BJ (cell line): Measurements from ENCODE around the gene KLK8. TPM values are rescaled to one million over a fixed set of nuclear protein-coding genes. Genes with fewer than 3 reads are reported as not detected.
A peak's percentile ranks its signal among the peaks of the same experiment; 100 is the strongest.

Source experiments
- CTCF ChIA-PET: fragments of 350-600 bp; formaldehyde crosslinking; extraction: SDS; loops from one replicate; lab custom pipeline; 2021; ENCODE audit warnings: antibody characterized with exemption, inconsistent platforms; lab: Yijun Ruan, JAX
- POLR2A ChIA-PET: fragments of 300-600 bp; sonication (Branson Sonifier 250); formaldehyde crosslinking; extraction: SDS; loops from one replicate; lab custom pipeline; 2021; ENCODE audit warnings: antibody characterized with exemption; lab: Charles Lee
- DNase-seq: peaks from one replicate; pipeline ENCODE4 v3.0.0-alpha.2; 2011; ENCODE audit warnings: low read depth
- H3K27me3 ChIP-seq: 2 replicates; pipeline ENCODE4 v1.6.0; 2011; ENCODE audit warnings: low read length; ENCODE audit not compliant: control insufficient read depth, insufficient read depth
- H3K36me3 ChIP-seq: 2 replicates; pipeline ENCODE4 v1.5.1; 2011; ENCODE audit warnings: low read length; ENCODE audit not compliant: control insufficient read depth, insufficient read depth
- H3K4me3 ChIP-seq: 2 replicates; pipeline ENCODE4 v1.5.1; 2011; ENCODE audit warnings: low read depth, mild to moderate bottlenecking, control low read depth, low read length
- CTCF ChIP-seq: IDR thresholded peaks from 2 replicates; pipeline ENCODE4 v1.5.1; 2011; ENCODE audit warnings: low read depth, mild to moderate bottlenecking, control low read depth, inconsistent platforms, low read length, moderate library complexity; ENCODE audit not compliant: insufficient read depth
- polyA plus RNA-seq: library from polyadenylated mRNA; depleted of rRNA; stranded (reverse); fragments of >200 nt; gene quantifications from 2 replicates; pipeline ENCODE4 v1.2.3, GENCODE V29; 2011

KLK8 gene
- polyA plus RNA-seq, 1 experiment, result not detected

GRCh38 chr19:51019544-51019925 lies 18.1 kb upstream of the KLK8 start, which contains the start of gene KLK10:
Gene KLK10 (minus strand): TSS chr19:51019709. CDS start chr19:51019130, 579 bp downstream.
- TF ChIP-seq CTCF, result no peak
- ChIA-PET CTCF (no interaction called here), POLR2A (no interaction called here)
- peak within 1 kb of the TSS; percentile 3; the same call in 1 of the 2 replicates for H3K4me3 ChIP-seq
- no peak for DNase-seq
- H3K36me3 ChIP-seq, result no peaks in the 10 kb centered on the region
- H3K27me3 ChIP-seq, result peaks cover 14% of the 10 kb centered on the region

GRCh38 chr19:51018745-51019543 lies 17.5 kb upstream of the KLK8 start:
- CTCF ChIA-PET, result interaction anchor here (1.1 kb wide), 1 partner anchor 77 kb away, joined by 5 read pairs; no protein-coding TSS in a partner anchor
- DNase-seq, result no peak
- Histone ChIP-seq H3K4me3 (peak overlapping the region; percentile 3; the same call in 1 of the 2 replicates), H3K27me3 (peaks cover 14% of the 10 kb centered on the region), H3K36me3 (no peaks in the 10 kb centered on the region)
- no peak for TF ChIP-seq CTCF
- POLR2A ChIA-PET, result no interaction called here

- Histone ChIP-seq H3K4me3 (no peak overlapping the region), H3K27me3 (peaks cover 14% of the 10 kb centered on the region), H3K36me3 (no peaks in the 10 kb centered on the region)
- ChIA-PET CTCF (interaction anchor here (0.6 kb wide), 1 partner anchor 118 kb away, joined by 3 read pairs; no protein-coding TSS in a partner anchor), POLR2A (no interaction called here)
- peak; percentile 45; the same call in 1 of the 2 replicates for TF ChIP-seq CTCF
- no peak for DNase-seq
Observed at GRCh38 chr19:51016798-51017683, 15.6 kb upstream of the KLK8 start.

GRCh38 chr19:51015691-51016267 lies 14.4 kb upstream of the KLK8 start:
- no peak for DNase-seq
- CTCF ChIA-PET, result no interaction called here
- no peak for TF ChIP-seq CTCF
- Histone ChIP-seq H3K27me3 (peaks cover 14% of the 10 kb centered on the region), H3K36me3 (no peaks in the 10 kb centered on the region), H3K4me3 (no peak overlapping the region)
- POLR2A ChIA-PET, result no interaction called here
